OCI-LY3 (cell line): Measurements from ENCODE around the gene TAL1.

Source experiments
- EZH2phosphoT487 ChIP-seq: fragments of 200-600 bp; shearing (Covaris generic); IDR thresholded peaks from 2 replicates; pipeline ENCODE4 v1.6.1; 2018; ENCODE audit warnings: antibody characterized with exemption, mixed run types, low read depth
- TF ChIP-seq, protein P1 (sequence below): fragments of 200-600, 300-600 bp; sonication (generic); IDR thresholded peaks from 2 replicates; pipeline ENCODE4 v1.5.1; 2014; ENCODE audit warnings: antibody characterized with exemption, low read length, low read depth

DNA sequence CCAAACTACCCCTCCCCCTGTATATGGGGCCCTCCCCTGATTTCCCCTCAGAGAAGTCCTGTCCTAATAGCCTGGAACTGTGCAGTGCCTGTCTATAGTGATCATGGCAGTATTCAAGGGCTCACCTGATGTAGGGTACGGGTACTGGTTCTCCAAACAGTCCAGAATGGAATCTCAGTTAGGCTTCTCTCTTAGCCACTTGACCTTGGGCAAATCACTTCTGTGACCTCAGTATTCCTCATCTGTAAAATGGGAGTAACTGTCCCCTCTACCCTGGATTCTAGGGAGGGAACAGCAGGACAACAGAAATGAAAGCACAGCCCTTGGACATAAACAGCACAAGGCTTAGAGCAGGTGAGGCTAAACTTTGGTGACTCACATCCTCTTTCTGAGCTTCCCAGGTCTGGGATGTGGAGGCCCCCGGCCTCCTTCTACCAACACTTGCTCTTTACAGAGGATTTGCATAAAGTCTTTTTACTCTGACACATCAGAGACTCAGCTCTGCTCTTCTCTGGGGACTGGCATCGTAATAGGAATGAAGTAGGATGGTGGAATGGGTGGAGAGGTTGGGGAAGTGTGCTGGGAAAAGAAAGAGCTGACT, 22.2 kb downstream of the TAL1 start:
- TF ChIP-seq, protein P1, sequence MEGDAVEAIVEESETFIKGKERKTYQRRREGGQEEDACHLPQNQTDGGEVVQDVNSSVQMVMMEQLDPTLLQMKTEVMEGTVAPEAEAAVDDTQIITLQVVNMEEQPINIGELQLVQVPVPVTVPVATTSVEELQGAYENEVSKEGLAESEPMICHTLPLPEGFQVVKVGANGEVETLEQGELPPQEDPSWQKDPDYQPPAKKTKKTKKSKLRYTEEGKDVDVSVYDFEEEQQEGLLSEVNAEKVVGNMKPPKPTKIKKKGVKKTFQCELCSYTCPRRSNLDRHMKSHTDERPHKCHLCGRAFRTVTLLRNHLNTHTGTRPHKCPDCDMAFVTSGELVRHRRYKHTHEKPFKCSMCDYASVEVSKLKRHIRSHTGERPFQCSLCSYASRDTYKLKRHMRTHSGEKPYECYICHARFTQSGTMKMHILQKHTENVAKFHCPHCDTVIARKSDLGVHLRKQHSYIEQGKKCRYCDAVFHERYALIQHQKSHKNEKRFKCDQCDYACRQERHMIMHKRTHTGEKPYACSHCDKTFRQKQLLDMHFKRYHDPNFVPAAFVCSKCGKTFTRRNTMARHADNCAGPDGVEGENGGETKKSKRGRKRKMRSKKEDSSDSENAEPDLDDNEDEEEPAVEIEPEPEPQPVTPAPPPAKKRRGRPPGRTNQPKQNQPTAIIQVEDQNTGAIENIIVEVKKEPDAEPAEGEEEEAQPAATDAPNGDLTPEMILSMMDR, result no peak
- no peak for TF ChIP-seq EZH2phosphoT487
